IMR-90 (cell line): ENCODE data around the gene PCSK5. TPM values are rescaled to one million over a fixed set of nuclear protein-coding genes. Genes with fewer than 3 reads are reported as not detected.

ENCODE experiments used
- ATAC-seq: fragments of 200-7000 bp; cut with Tn5 transposase; 2 replicates; pipeline ENCODE4 v1.9.1; 2020; ENCODE audit warnings: low read depth, mild to moderate bottlenecking, moderate library complexity
- BruUV-seq: library from RNA; stranded (reverse); fragments of 400-500 nt; replicated peaks from 2 replicates; lab custom pipeline; 2021; lab: Mats Ljungman, UMichigan
- CTCF ChIA-PET: fragments of 300-600 bp; formaldehyde crosslinking; extraction: SDS; loops from one replicate; lab custom pipeline; 2021; ENCODE audit warnings: antibody characterized with exemption; lab: Yijun Ruan, JAX
- POLR2A ChIA-PET: fragments of 300-600 bp; sonication (Branson Sonifier 250); formaldehyde crosslinking; loops from one replicate; lab custom pipeline; 2022; ENCODE audit warnings: antibody characterized with exemption; ENCODE audit not compliant: unreplicated experiment; lab: Charles Lee
- DNase-seq: peaks from one replicate; pipeline ENCODE4 v3.0.0; 2013
- H2AFZ ChIP-seq: replicated peaks from 2 replicates; pipeline ENCODE3; 2013; ENCODE audit warnings: low read length, mild to moderate bottlenecking; ENCODE audit not compliant: poor library complexity
- H2AK5ac ChIP-seq: 2 replicates; pipeline ENCODE4 v1.6.1; 2013; ENCODE audit warnings: low read depth, low read length, inconsistent platforms
- H2AK9ac ChIP-seq: replicated peaks from 2 replicates; pipeline ENCODE3; 2013; ENCODE audit warnings: mild to moderate bottlenecking, low read depth, low read length, moderate library complexity; ENCODE audit not compliant: poor library complexity
- H2BK120ac ChIP-seq: 2 replicates; pipeline ENCODE4 v1.6.1; 2013; ENCODE audit warnings: low read depth, low read length, inconsistent platforms
- H2BK15ac ChIP-seq: 3 replicates; pipeline ENCODE4 v1.6.1; 2013; ENCODE audit warnings: low read depth, low read length, inconsistent platforms
- H2BK20ac ChIP-seq: 2 replicates; pipeline ENCODE4 v1.6.1; 2013; ENCODE audit warnings: low read depth, mild to moderate bottlenecking, inconsistent platforms, low read length, moderate library complexity
- H2BK5ac ChIP-seq: 2 replicates; pipeline ENCODE4 v1.6.1; 2013; ENCODE audit warnings: mild to moderate bottlenecking, low read depth, low read length, inconsistent platforms; ENCODE audit not compliant: poor library complexity, severe bottlenecking
- H3K14ac ChIP-seq: replicated peaks from 2 replicates; pipeline ENCODE4 v1.6.1; 2013; ENCODE audit warnings: low read depth, low read length, inconsistent platforms
- H3K18ac ChIP-seq: 2 replicates; pipeline ENCODE4 v1.6.1; 2013; ENCODE audit warnings: low read depth, low read length, control low read depth
- H3K23ac ChIP-seq: 2 replicates; pipeline ENCODE4 v1.6.1; 2013; ENCODE audit warnings: low read depth, low read length, inconsistent platforms
- H3K27ac ChIP-seq: 2 replicates; pipeline ENCODE4 v1.5.1; 2013; ENCODE audit warnings: mild to moderate bottlenecking, control low read depth, low read length; ENCODE audit not compliant: insufficient read depth
- H3K27me3 ChIP-seq: 2 replicates; pipeline ENCODE4 v1.6.1; 2013; ENCODE audit warnings: low read length; ENCODE audit not compliant: control insufficient read depth, insufficient read depth
- H3K36me3 ChIP-seq: 2 replicates; pipeline ENCODE4 v1.6.1; 2013; ENCODE audit warnings: low read length, mixed read lengths; ENCODE audit not compliant: control insufficient read depth, insufficient read depth
- H3K4ac ChIP-seq: 2 replicates; pipeline ENCODE4 v1.6.1; 2013; ENCODE audit warnings: low read depth, low read length, inconsistent platforms
- H3K4me1 ChIP-seq: 2 replicates; pipeline ENCODE4 v1.6.1; 2013; ENCODE audit warnings: low read length, mixed read lengths; ENCODE audit not compliant: control insufficient read depth, insufficient read depth
- H3K4me2 ChIP-seq: 2 replicates; pipeline ENCODE4 v1.6.1; 2013; ENCODE audit warnings: low read depth, mild to moderate bottlenecking, control low read depth, low read length, moderate library complexity
- H3K4me3 ChIP-seq: 2 replicates; pipeline ENCODE4 v1.5.1; 2013; ENCODE audit warnings: low read depth, mild to moderate bottlenecking, control low read depth, low read length, moderate library complexity; ENCODE audit not compliant: insufficient read depth
- H3K56ac ChIP-seq: 2 replicates; pipeline ENCODE4 v1.6.1; 2013; ENCODE audit warnings: low read length, inconsistent platforms; ENCODE audit not compliant: insufficient read depth; ENCODE audit errors: extremely low read depth
- H3K79me1 ChIP-seq, 2 experiments: 2 replicates each; pipeline ENCODE4 v1.6.1; 2013; ENCODE audit warnings: low read length in 2 of 2, inconsistent platforms in 1 of 2, low read depth in 1 of 2
- H3K9ac ChIP-seq: 2 replicates; pipeline ENCODE4 v1.6.1; 2013; ENCODE audit warnings: low read depth, low read length, control low read depth
- H3K9me1 ChIP-seq: 2 replicates; pipeline ENCODE4 v1.6.1; 2013; ENCODE audit warnings: low read length, inconsistent platforms; ENCODE audit not compliant: insufficient read depth
- H3K9me3 ChIP-seq: 2 replicates; pipeline ENCODE4 v1.6.1; 2013; ENCODE audit warnings: low read length; ENCODE audit not compliant: control insufficient read depth, insufficient read depth
- H4K20me1 ChIP-seq: 2 replicates; pipeline ENCODE4 v1.6.1; 2013; ENCODE audit warnings: low read length, inconsistent platforms; ENCODE audit not compliant: insufficient read depth
- H4K5ac ChIP-seq: 2 replicates; pipeline ENCODE4 v1.6.1; 2013; ENCODE audit warnings: mild to moderate bottlenecking, low read depth, low read length, control low read depth
- H4K8ac ChIP-seq, 2 experiments: 2 replicates each; pipeline ENCODE4 v1.6.1; 2013; ENCODE audit warnings: low read depth in 2 of 2, low read length in 2 of 2, control low read depth in 1 of 2, inconsistent platforms in 1 of 2
- H4K91ac ChIP-seq: 2 replicates; pipeline ENCODE4 v1.6.1; 2013; ENCODE audit warnings: low read depth, low read length, inconsistent platforms; ENCODE audit not compliant: insufficient read depth
- FOS ChIP-seq: fragments of 150-350 bp; IDR thresholded peaks from 2 replicates; pipeline ENCODE4 v1.6.1; 2016; ENCODE audit warnings: low read depth, low read length
- POLR2A ChIP-seq: IDR thresholded peaks from 2 replicates; pipeline ENCODE4 v1.6.1; 2012; ENCODE audit warnings: mild to moderate bottlenecking, low read depth, low read length
- WGBS, 2 experiments: methylation state at CpG; one replicate each; pipeline versions ENCODE4 v1.1.5 to v1.1.7; 2013; ENCODE audit warnings: missing lambda C conversion rate in 2 of 2; ENCODE audit not compliant: insufficient read length in 1 of 2; ENCODE audit errors: extremely low coverage in 2 of 2; 5-methylcytosine and 5-hydroxymethylcytosine counted together
- dilution Hi-C: fragments of 300-500 bp; cut with HindIII; formaldehyde crosslinking; loops from one replicate; pipeline ENCODE4 v1.14.3; 2018; ENCODE audit warnings: low sequenced_read_pairs; ENCODE audit not compliant: unreplicated experiment
- in situ Hi-C: fragments of 300-500 bp; cut with MboI; formaldehyde crosslinking; loops from 3 replicates; pipeline ENCODE4 v1.14.3; 2019; ENCODE audit warnings: low sequenced_read_pairs, inconsistent platforms, mixed read lengths
- intact Hi-C: fragments of 100-400 bp; cut with micrococcal nuclease; formaldehyde crosslinking; loops from 2 replicates; pipeline ENCODE4 v1.10.0; 2022
- polyA plus RNA-seq, 3 experiments: library from polyadenylated mRNA; depleted of rRNA; stranded (reverse); fragments of >200 nt; gene quantifications; 2 replicates each; pipeline ENCODE4 v1.2.3, GENCODE V29; 2012; ENCODE audit warnings: low replicate concordance in 1 of 3
- total RNA-seq: library from RNA; depleted of rRNA; stranded (reverse); fragments of >200 nt; gene quantifications from 2 replicates; pipeline ENCODE4 v1.2.3, GENCODE V29; 2012

PCSK5 gene
- total and polyA plus RNA-seq, 2 of the 4 experiments (the other 2 are of a cell fraction) = 1.5 to 3.0 TPM

DNA sequence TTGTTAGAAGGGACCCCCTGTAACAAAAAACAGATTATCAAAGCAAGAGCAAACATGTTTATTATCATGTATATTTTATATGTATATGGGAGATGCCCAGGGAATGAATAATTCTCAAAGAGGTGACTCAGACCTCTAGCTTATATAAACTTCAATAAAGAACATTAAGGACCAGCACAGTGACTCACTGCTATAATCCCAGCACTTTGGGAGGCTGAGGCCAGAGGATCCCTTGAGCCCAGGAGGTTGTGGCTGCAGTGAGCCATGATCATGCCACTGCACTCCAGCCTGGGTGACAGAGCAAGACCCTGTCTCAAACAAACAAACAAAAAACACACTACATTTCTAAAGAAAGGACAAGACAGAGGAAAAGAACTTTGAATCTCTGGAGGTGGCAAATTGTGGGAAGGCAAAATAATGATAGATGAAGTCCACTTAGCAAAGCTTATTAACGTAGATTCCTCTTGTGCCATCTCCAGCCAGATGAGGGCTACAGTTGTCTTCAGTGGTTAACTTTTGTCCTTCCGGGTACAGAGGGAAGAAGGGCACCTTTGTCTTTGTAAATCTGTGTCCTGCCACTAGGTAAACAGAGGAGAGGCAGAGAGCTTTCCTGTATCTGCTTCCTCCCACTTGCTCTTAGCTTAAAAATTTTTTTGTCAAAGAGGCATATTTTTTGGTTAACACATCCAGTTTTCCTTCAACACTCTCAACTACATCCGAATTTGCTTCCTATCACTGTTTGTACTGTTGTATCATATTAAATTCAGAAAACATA, 511.3 kb downstream of the PCSK5 start:
- Histone ChIP-seq H4K20me1 (no peaks in the 10 kb centered on the region), H4K5ac (0 out of 2 replicates have a peak overlapping the region, but pooled peaks have one; percentile 17), H3K18ac (peak overlapping the region; percentile 76; the same call in 1 of the 2 replicates), H3K9ac (no peak overlapping the region), H2BK15ac (no peak overlapping the region; the same call in 2 of the 3 replicates), H2BK5ac (no peak overlapping the region), H3K23ac (no peak overlapping the region), H4K8ac (no peak overlapping the region), H3K4ac (peak overlapping the region; percentile 63; the same call in 1 of the 2 replicates), H3K27ac (no peak overlapping the region), H3K9me1 (no peaks in the 10 kb centered on the region), H3K9me3 (no peaks in the 10 kb centered on the region), H3K79me1 (no peaks in the 10 kb centered on the region), H3K14ac (no peak overlapping the region), H3K36me3 (no peaks in the 10 kb centered on the region), H2AK5ac (0 out of 2 replicates have a peak overlapping the region, but pooled peaks have one; percentile 60), H2BK120ac (peak overlapping the region; percentile 53; the same call in 1 of the 2 replicates), H3K4me3 (no peak overlapping the region), H4K91ac (peak overlapping the region; percentile 27; the same call in 1 of the 2 replicates), H2AFZ (no peak overlapping the region), H3K4me1 (peaks cover 7% of the 10 kb centered on the region), H2BK20ac (peak overlapping the region; percentile 67; the same call in 1 of the 2 replicates), H3K56ac (no peak overlapping the region), H2AK9ac (no peak overlapping the region), H3K4me2 (no peak overlapping the region), H3K27me3 (no peaks in the 10 kb centered on the region)
- in situ Hi-C loops = no loop called here
- no TSS peak for BruUV-seq
- ChIA-PET POLR2A (no interaction called here), CTCF (interaction anchor here (0.6 to 1.2 kb wide), 3 partner anchors 18 to 533 kb away, joined by 4 to 6 read pairs (median 4); no protein-coding TSS in a partner anchor)
- no CpG with 5 or more reads among the region's 3 CpGs for WGBS, 2 experiments
- DNase-seq (peak; percentile 67), ATAC-seq (peak; percentile 60)
- intact Hi-C loops = loop anchor here (2.0 to 5.0 kb wide), 2 partner anchors 51 to 257 kb away; no protein-coding TSS in a partner anchor
- TF ChIP-seq FOS (peak; percentile 45), POLR2A (no peak)
- dilution Hi-C loops = no loop called here
